GM19023 (cell line): Measurements from ENCODE around the gene VAT1L.

ENCODE experiments used
- ATAC-seq: cut with Tn5 transposase; IDR thresholded peaks from one replicate; pipeline ENCODE4 v1.9.1; 2021; ENCODE audit warnings: mild to moderate bottlenecking, moderate library complexity; ENCODE audit not compliant: unreplicated experiment

The VAT1L gene

GRCh38 chr16:77868052-77868451 is 79.7 kb downstream of the VAT1L start:
- peak; percentile 18 for ATAC-seq

GRCh38 chr16:77868478-77868877 is 80.1 kb downstream of the VAT1L start:
- peak; percentile 88 for ATAC-seq

GRCh38 chr16:77869997-77870813 is 81.8 kb downstream of the VAT1L start:
- no peak for ATAC-seq

GRCh38 chr16:77871932-77872331 is 83.6 kb downstream of the VAT1L start:
- no peak for ATAC-seq

DNA sequence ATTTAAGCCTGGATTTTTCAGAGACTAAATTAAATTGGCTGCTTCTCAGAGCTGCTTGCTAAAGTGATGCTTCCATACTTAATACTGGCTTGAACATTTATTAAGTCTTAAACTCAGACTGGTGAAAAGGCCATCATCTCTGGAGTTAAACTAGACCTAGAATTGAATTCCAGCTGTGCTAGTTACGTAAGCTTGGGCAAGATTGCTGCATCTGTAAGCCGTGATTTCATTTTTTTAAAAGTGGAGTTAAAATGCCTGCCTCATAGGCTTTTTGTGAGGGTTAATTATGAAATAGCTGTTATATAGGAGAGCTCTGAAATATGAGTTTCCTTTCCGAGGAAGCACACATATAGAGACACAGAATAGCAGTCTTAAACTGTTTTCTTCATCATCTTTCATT is 84.7 kb downstream of the VAT1L start:
- no peak for ATAC-seq

DNA sequence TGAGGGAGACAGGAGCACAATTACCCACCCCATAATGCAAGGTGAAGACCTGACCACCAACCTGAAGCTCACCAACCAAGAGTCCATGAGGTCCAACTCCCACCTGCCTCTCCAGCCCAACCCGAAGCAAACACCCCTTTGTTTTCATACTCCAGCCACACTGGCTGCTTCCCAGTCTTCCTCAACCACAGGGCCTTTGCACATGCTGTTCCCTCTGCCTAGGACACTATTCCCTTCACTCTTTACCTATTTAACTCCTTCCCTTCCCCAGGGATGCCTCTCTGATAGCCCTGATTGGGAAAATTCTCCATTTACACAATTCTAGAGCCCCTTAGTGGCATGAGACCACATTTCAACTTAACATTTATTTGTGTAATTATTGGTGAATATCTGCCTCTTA is 86.0 kb downstream of the VAT1L start:
- ATAC-seq, result no peak

DNA sequence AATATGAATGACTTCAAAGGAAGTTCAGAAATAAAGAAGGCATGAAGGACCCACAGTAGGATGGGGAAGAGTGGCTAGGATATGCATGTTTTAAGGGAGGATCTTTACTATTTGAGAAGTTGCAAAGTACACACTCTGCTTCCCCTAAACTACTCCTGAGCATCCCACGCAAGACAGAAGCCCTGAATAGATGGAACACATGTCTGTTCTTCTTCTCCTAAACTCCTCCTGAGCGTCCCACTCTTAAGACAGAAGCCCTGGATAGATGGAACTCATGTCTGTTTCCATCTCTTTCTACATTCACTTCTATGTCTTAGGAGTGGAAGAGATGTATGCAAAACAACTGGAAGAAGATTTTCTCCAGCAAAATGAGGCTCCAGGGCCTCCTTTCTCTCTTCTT is 88.4 kb downstream of the VAT1L start:
- no peak for ATAC-seq

- no peak for ATAC-seq
These were observed 89.5 kb downstream of the VAT1L start for GRCh38 chr16:77877712-77878347.

- no peak for ATAC-seq
These were observed 93.1 kb downstream of the VAT1L start for GRCh38 chr16:77881355-77882030.

DNA sequence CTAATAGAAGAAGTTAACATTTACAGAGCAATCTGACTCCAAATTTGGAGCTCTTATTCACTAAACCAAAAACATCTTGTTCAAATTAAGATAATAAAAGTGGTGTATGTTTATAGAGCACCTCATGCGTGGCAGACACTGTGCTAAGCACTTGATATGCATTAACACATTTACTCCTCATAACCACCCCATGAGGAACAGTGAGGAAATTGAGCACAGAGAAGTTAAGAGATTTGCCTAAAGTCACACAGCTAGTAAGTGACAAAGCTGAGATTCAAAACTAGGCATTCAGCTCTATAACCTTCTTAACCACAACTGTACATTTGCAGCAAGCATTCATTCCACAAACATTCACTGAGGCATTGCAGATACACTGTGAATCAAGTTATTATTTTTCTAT is 94.0 kb downstream of the VAT1L start:
- no peak for ATAC-seq

DNA sequence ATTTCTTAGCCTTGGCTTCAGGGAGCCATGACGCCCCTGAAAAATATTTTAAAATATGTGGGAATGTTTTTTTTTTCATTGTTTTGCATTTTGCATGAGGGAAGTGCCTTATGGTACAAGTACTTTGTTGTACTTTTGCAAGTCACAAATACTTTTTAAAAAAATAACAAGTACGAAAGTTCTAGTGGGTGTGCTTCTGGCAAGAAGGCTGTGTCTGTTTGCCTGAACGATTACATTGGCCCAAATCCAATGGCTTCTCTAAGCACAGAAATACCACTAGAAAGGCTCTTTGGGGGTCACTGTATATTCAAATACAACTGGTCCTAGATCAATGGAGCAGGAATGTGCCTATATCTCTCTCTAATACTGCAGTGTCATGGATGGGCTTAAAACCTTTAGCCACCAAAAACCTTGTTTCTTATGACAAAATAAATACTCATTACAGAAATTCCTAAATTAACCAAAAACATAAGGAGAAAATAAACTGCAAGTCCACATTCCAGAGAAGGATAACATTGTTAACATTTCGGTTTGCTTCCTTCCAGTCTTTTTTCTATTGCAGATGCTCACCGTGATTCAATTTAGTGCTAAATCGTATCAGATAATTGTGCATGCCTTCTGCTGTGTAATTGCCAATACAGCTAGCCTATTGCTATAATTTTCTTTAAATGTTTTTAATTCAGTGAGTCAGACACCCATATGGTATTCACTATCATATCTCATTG is 97.4 kb downstream of the VAT1L start:
- no peak for ATAC-seq

- no peak for ATAC-seq
These were observed 100.5 kb downstream of the VAT1L start for GRCh38 chr16:77888871-77889270.

DNA sequence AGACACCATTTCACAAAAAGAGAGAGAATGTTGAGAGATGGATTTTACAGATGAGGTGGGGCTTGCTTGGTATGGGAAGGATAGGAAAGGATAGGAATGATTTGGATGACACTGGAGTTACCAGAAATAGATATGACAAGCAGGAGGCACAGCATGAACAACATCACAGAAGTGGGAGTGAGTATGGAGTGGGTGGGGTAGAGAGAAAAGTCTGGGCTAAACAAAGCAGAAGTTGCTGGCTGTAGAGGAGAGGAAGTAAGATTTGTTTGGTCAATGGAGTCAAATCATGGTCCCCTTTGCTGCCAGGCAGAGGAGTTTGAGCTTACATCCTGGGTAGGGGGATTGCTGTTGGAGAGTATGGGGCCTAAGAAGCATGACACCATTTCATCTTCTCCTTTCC is 101.7 kb downstream of the VAT1L start:
- ATAC-seq, result no peak

DNA sequence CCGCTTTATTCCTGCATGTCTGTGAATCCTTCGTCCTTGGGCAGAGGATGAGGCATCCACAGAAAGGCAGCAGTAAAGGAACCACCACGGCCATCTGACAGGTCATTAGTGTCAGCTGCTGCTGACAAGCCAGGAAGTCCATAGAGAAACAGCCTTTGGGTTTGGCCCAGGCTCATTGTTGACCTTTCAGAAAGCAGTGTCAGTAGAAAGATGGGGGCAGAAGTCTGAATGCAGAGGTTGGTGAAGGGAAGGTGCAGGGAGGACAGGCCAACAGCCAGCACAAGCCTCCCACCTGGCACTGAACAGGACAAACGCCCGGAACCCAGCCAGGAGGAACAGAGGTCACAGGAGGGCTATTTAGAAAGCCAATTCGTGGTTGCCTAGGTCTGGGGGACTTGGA is 105.8 kb downstream of the VAT1L start:
- ATAC-seq, result no peak

DNA sequence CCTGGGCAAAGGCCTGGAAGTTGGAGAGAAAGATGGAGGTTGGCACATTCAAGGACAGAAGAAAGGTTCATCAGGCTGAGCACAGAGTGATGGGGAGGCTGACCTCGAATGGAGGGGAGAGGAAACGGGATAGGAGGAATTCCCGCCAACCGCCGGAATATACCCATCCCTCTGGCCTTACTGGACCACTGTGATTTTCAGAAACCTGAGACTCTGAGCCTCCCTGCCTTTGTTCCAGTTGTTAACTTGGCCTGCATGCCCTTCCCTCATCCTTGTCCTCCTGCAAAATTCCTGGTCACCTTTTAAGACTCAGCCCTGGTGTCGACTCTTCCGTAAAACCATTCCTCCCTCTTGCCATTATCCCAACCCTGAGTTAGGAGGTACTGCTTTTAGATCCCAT is 107.6 kb downstream of the VAT1L start:
- ATAC-seq, result no peak

DNA sequence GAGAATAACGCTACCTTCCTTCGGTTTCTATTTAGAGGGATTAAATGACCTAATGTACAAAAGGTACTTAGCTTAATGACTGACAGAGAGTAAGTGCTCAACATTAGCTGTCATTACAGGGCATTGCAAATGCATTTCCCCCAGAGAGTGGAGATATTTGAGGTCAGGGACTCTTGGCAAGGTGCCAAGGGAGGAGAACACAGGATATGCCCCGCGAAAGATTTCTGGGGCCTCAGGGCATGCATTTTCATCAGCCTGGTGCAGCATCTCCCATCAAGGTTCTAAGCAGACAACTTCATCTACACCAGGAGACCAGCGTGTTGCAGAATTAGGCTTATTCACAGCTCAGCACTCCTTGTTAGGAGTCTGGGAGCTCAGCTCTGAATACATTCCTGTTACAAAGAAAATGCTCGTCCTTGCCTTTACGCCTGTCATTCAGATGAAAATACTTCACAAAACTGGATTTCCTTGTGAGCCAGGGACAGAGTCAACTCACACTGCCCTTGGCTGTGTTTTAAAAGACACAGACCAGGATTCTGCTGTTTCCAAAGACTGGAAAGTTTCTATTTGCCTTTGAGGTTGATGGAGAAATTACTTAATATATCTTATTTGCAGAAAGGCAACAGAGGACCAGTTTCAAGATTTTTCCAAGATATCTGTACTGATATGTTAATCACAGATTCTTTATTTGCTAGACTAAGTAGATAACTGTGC is 108.2 kb downstream of the VAT1L start:
- no peak for ATAC-seq

- no peak for ATAC-seq
These were observed 108.7 kb downstream of the VAT1L start for GRCh38 chr16:77897129-77897437.

GRCh38 chr16:77897831-77898605 is 109.7 kb downstream of the VAT1L start:
- ATAC-seq, result no peak

DNA sequence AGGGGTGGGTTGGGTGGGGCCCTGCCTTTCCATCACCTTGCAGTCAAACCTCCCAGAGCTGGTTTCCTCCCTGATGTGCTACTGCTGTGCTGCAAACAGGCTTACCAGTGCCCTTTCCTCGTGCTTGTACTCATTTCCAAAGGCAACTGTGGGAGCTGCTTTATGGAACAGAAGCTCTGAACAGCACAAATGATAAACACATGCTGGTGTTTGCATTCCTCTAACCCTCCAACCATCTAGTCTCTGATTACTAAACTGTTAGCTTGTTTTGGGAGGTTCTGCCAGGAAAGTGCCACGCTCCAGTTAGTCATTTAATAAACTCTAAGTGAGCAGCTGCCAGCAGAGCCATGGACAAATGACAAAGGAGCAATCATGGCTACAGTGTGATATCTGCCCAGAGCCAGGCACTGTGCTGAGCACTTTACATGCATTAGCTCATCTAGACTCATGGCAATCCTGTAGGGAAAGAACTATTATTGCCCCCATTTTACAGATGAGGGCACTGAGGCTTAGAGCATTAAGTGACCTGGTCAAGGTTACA is 110.4 kb downstream of the VAT1L start:
- no peak for ATAC-seq

DNA sequence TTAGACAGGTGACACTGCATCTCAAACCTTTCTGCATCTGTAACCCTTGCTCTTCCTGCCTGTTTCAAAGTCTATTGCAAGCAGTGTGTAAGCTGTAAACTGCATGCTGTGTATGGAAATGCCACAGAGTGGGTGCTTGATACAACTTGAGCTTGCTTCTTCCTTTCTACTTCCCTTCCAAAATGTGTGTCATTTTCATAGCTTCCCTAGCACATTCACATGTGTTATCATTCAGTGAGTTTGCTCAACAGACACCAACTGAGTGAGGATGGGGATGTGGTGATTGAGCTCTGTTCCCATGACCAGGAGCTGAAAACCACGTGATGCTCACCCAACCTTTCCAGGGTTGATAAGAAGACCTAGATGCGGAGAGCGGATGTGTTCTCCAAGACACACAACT is 111.1 kb downstream of the VAT1L start:
- ATAC-seq, result no peak
